Measurements from ENCODE around the gene PRCP.

GRCh38 chr11:82872377-82873150, 27.7 kb downstream of the PRCP start:
- TF ChIP-seq CTCF (conservative IDR thresholded peaks at IDR 0.05; ENCODE audit: low read depth, low read length) (no peak), EZH2 (IDR thresholded peaks at IDR 0.05; ENCODE audit: low read length, unreplicated experiment) (no peak), EZH2phosphoT487 (IDR thresholded peaks at IDR 0.05; ENCODE audit: borderline replicate concordance, low read length) (no peak)

All from PC-3 (cell line).